ENCODE results near the gene TMEM254.

GRCh38 chr10:80055760-80056159 is 22.7 kb upstream of the TMEM254 start:
- TF ChIP-seq, protein P1, sequence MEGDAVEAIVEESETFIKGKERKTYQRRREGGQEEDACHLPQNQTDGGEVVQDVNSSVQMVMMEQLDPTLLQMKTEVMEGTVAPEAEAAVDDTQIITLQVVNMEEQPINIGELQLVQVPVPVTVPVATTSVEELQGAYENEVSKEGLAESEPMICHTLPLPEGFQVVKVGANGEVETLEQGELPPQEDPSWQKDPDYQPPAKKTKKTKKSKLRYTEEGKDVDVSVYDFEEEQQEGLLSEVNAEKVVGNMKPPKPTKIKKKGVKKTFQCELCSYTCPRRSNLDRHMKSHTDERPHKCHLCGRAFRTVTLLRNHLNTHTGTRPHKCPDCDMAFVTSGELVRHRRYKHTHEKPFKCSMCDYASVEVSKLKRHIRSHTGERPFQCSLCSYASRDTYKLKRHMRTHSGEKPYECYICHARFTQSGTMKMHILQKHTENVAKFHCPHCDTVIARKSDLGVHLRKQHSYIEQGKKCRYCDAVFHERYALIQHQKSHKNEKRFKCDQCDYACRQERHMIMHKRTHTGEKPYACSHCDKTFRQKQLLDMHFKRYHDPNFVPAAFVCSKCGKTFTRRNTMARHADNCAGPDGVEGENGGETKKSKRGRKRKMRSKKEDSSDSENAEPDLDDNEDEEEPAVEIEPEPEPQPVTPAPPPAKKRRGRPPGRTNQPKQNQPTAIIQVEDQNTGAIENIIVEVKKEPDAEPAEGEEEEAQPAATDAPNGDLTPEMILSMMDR (IDR thresholded peaks at IDR 0.05 in 8 of 11, conservative IDR thresholded peaks at IDR 0.05 in 3 of 11): no peak
- no peak for TF ChIP-seq POLR2AphosphoS5 (IDR thresholded peaks at IDR 0.05)
